Skeletal muscle satellite cell (primary cell): ENCODE data around the gene AKAP13. TPM values are rescaled to one million over a fixed set of nuclear protein-coding genes. Genes with fewer than 3 reads are reported as not detected.
A peak's percentile ranks its signal among the peaks of the same experiment; 100 is the strongest.

Experiments used
- H3K27me3 ChIP-seq: 2 replicates; pipeline ENCODE4 v1.7.0; 2013; ENCODE audit warnings: low read length; ENCODE audit not compliant: control insufficient read depth, insufficient read depth
- H3K36me3 ChIP-seq: 2 replicates; pipeline ENCODE4 v1.7.0; 2013; ENCODE audit warnings: mild to moderate bottlenecking, control low read depth, low read length; ENCODE audit not compliant: insufficient read depth
- H3K4me1 ChIP-seq: 2 replicates; pipeline ENCODE4 v1.7.0; 2013; ENCODE audit warnings: low read length; ENCODE audit not compliant: control insufficient read depth, insufficient read depth
- H3K4me2 ChIP-seq: 2 replicates; pipeline ENCODE4 v1.7.0; 2013; ENCODE audit warnings: mild to moderate bottlenecking, low read length
- H3K4me3 ChIP-seq: 2 replicates; pipeline ENCODE4 v1.7.0; 2013; ENCODE audit warnings: low read length
- H3K9ac ChIP-seq: 2 replicates; pipeline ENCODE4 v1.7.0; 2013; ENCODE audit warnings: mild to moderate bottlenecking, low read depth, low read length, moderate library complexity
- H3K9me3 ChIP-seq: replicated peaks from 2 replicates; pipeline ENCODE4 v1.7.0; 2013; ENCODE audit warnings: mild to moderate bottlenecking, control low read depth, low read length
- total RNA-seq: library from RNA; depleted of rRNA; stranded (reverse); fragments of >200 nt; gene quantifications from 2 replicates; pipeline ENCODE4 v1.2.3, GENCODE V29; 2012; rRNA removed

Gene AKAP13
- 47.1 and 51.5 TPM in 2 replicates for total RNA-seq

- H3K36me3 ChIP-seq, result no peaks in the 10 kb centered on the region
Observed at GRCh38 chr15:85380217-85380811, at the start of gene AKAP13. Gene AKAP13, plus strand, starts transcription at chr15:85380603. Its CDS starts 105,118 bp downstream, at chr15:85485721.

GRCh38 chr15:85330901-85331588 lies 49.4 kb upstream of the AKAP13 start:
- Histone ChIP-seq H3K9me3 (no peaks in the 10 kb centered on the region), H3K4me3 (peak overlapping the region; percentile 20), H3K27me3 (no peaks in the 10 kb centered on the region), H3K4me2 (peak overlapping the region; percentile 95), H3K36me3 (no peaks in the 10 kb centered on the region), H3K9ac (peak overlapping the region; percentile 78), H3K4me1 (peaks cover 35% of the 10 kb centered on the region)

More at GRCh38 chr15:85380217-85380811, at the start of gene AKAP13:
- H3K4me2 ChIP-seq, result peak within 1 kb of the TSS; percentile 95
- H3K4me1 ChIP-seq, result peaks cover 12% of the 10 kb centered on the region
- H3K9me3 ChIP-seq, result no peaks in the 10 kb centered on the region
- H3K9ac ChIP-seq, result peak within 1 kb of the TSS; percentile 83
- H3K4me3 ChIP-seq, result peak within 1 kb of the TSS; percentile 91
- H3K27me3 ChIP-seq, result no peaks in the 10 kb centered on the region

GRCh38 chr15:85331655-85332285 lies 48.6 kb upstream of the AKAP13 start:
- peak overlapping the region; percentile 20 for H3K4me3 ChIP-seq
- H3K9me3 ChIP-seq, result no peaks in the 10 kb centered on the region
- H3K9ac ChIP-seq, result peak overlapping the region; percentile 76
- peak overlapping the region; percentile 60 for H3K4me2 ChIP-seq
- no peaks in the 10 kb centered on the region for H3K27me3 ChIP-seq
- H3K36me3 ChIP-seq, result no peaks in the 10 kb centered on the region
- H3K4me1 ChIP-seq, result peaks cover 35% of the 10 kb centered on the region

- H3K36me3 ChIP-seq, result no peaks in the 10 kb centered on the region
- H3K9ac ChIP-seq, result peak overlapping the region; percentile 3
- no peaks in the 10 kb centered on the region for H3K27me3 ChIP-seq
- H3K9me3 ChIP-seq, result no peaks in the 10 kb centered on the region
- peak overlapping the region; percentile 57 for H3K4me2 ChIP-seq
- H3K4me1 ChIP-seq, result peaks cover 44% of the 10 kb centered on the region
- peak overlapping the region; percentile 24 for H3K4me3 ChIP-seq
Observed at GRCh38 chr15:85333132-85333831, 47.1 kb upstream of the AKAP13 start.

GRCh38 chr15:85334241-85334640 lies 46.2 kb upstream of the AKAP13 start:
- no peak overlapping the region for H3K9ac ChIP-seq
- H3K4me3 ChIP-seq, result no peak overlapping the region
- peaks cover 43% of the 10 kb centered on the region for H3K4me1 ChIP-seq
- no peaks in the 10 kb centered on the region for H3K27me3 ChIP-seq
- H3K4me2 ChIP-seq, result no peak overlapping the region
- no peaks in the 10 kb centered on the region for H3K9me3 ChIP-seq
- no peaks in the 10 kb centered on the region for H3K36me3 ChIP-seq

GRCh38 chr15:85335193-85335942 lies 45.0 kb upstream of the AKAP13 start:
- H3K4me1 ChIP-seq, result peaks cover 37% of the 10 kb centered on the region
- no peak overlapping the region for H3K4me2 ChIP-seq
- no peak overlapping the region for H3K4me3 ChIP-seq
- H3K9me3 ChIP-seq, result no peaks in the 10 kb centered on the region
- no peaks in the 10 kb centered on the region for H3K27me3 ChIP-seq
- no peaks in the 10 kb centered on the region for H3K36me3 ChIP-seq
- H3K9ac ChIP-seq, result no peak overlapping the region

GRCh38 chr15:85336880-85337279 lies 43.5 kb upstream of the AKAP13 start:
- Histone ChIP-seq H3K4me3 (no peak overlapping the region), H3K4me1 (peaks cover 23% of the 10 kb centered on the region), H3K36me3 (no peaks in the 10 kb centered on the region), H3K9ac (no peak overlapping the region), H3K9me3 (no peaks in the 10 kb centered on the region), H3K27me3 (no peaks in the 10 kb centered on the region), H3K4me2 (no peak overlapping the region)

- Histone ChIP-seq H3K4me2 (no peak overlapping the region), H3K9me3 (no peaks in the 10 kb centered on the region), H3K9ac (no peak overlapping the region), H3K27me3 (no peaks in the 10 kb centered on the region), H3K36me3 (no peaks in the 10 kb centered on the region), H3K4me3 (no peak overlapping the region), H3K4me1 (peaks cover 20% of the 10 kb centered on the region)
Observed at GRCh38 chr15:85337425-85338074, 42.9 kb upstream of the AKAP13 start.

GRCh38 chr15:85340321-85340665 lies 40.1 kb upstream of the AKAP13 start:
- Histone ChIP-seq H3K4me1 (peaks cover 24% of the 10 kb centered on the region), H3K4me2 (no peak overlapping the region), H3K36me3 (no peaks in the 10 kb centered on the region), H3K9ac (no peak overlapping the region), H3K4me3 (no peak overlapping the region), H3K9me3 (no peaks in the 10 kb centered on the region), H3K27me3 (no peaks in the 10 kb centered on the region)

GRCh38 chr15:85340852-85341251 lies 39.6 kb upstream of the AKAP13 start:
- Histone ChIP-seq H3K4me2 (no peak overlapping the region), H3K9me3 (no peaks in the 10 kb centered on the region), H3K4me1 (peaks cover 29% of the 10 kb centered on the region), H3K27me3 (no peaks in the 10 kb centered on the region), H3K9ac (no peak overlapping the region), H3K36me3 (no peaks in the 10 kb centered on the region), H3K4me3 (no peak overlapping the region)
